Panc1 (cell line): Measurements from ENCODE around the gene CDK1. TPM values are rescaled to one million over a fixed set of nuclear protein-coding genes. Genes with fewer than 3 reads are reported as not detected.

ENCODE experiments used
- ATAC-seq: fragments of 200-7000 bp; cut with Tn5 transposase; 2 replicates; pipeline ENCODE4 v1.9.1; 2020; ENCODE audit warnings: mild to moderate bottlenecking, moderate library complexity
- BruUV-seq: library from RNA; stranded (reverse); fragments of 400-500 nt; replicated peaks from 2 replicates; lab custom pipeline; 2021; lab: Mats Ljungman, UMichigan
- CTCF ChIA-PET: fragments of 300-600 bp; sonication (Branson Sonifier 250); formaldehyde crosslinking; loops from one replicate; lab custom pipeline; 2022; ENCODE audit warnings: antibody characterized with exemption; lab: Charles Lee
- POLR2A ChIA-PET: fragments of 300-600 bp; sonication (Branson Sonifier 250); formaldehyde crosslinking; loops from one replicate; lab custom pipeline; 2022; ENCODE audit warnings: antibody characterized with exemption; lab: Charles Lee
- DNase-seq: peaks from one replicate; pipeline ENCODE4 v3.0.0-alpha.2; 2010; ENCODE audit warnings: low read depth, low spot score
- H3K27ac ChIP-seq: 2 replicates; pipeline ENCODE4 v1.5.1; 2011; ENCODE audit warnings: mild to moderate bottlenecking, low read length, inconsistent platforms
- H3K27me3 ChIP-seq: fragments of 200-500 bp; sonication (Bioruptor generic); 2 replicates; pipeline ENCODE4 v1.6.0; 2014; ENCODE audit warnings: low read length, inconsistent platforms; ENCODE audit not compliant: control insufficient read depth, insufficient read depth
- H3K36me3 ChIP-seq: fragments of 200-500 bp; sonication (Bioruptor generic); 2 replicates; pipeline ENCODE4 v1.5.1; 2014; ENCODE audit warnings: inconsistent platforms, mild to moderate bottlenecking, low read length, moderate library complexity; ENCODE audit not compliant: control insufficient read depth, insufficient read depth
- H3K4me1 ChIP-seq: 2 replicates; pipeline ENCODE4 v1.5.1; 2011; ENCODE audit warnings: inconsistent platforms, mild to moderate bottlenecking, low read length, moderate library complexity; ENCODE audit not compliant: control insufficient read depth, insufficient read depth
- H3K4me3 ChIP-seq, 2 experiments: 2 replicates each; pipeline ENCODE4 v1.5.1; 2011 to 2012; ENCODE audit warnings: low read depth in 2 of 2, low read length in 2 of 2, mild to moderate bottlenecking in 2 of 2, inconsistent platforms in 1 of 2, moderate library complexity in 1 of 2
- H3K9me3 ChIP-seq: fragments of 200-500 bp; sonication (Bioruptor generic); 2 replicates; pipeline ENCODE4 v1.5.1; 2014; ENCODE audit warnings: low read depth, mild to moderate bottlenecking, inconsistent platforms, low read length, moderate library complexity; ENCODE audit not compliant: control insufficient read depth, insufficient read depth
- POLR2AphosphoS5 ChIP-seq: IDR thresholded peaks from 2 replicates; pipeline ENCODE4 v1.6.1; 2012; ENCODE audit warnings: mild to moderate bottlenecking, low read depth, low read length, moderate library complexity
- REST ChIP-seq, 2 experiments: IDR thresholded peaks; 2 replicates each; pipeline ENCODE4 v1.6.1; 2011 to 2012; ENCODE audit warnings: low read depth in 2 of 2, control low read depth in 1 of 2, low read length in 1 of 2, mild to moderate bottlenecking in 1 of 2, moderate library complexity in 1 of 2; ENCODE audit not compliant: insufficient read depth in 1 of 2
- SIN3A ChIP-seq: IDR thresholded peaks from 2 replicates; pipeline ENCODE4 v1.6.1; 2012; ENCODE audit warnings: low read depth, mild to moderate bottlenecking, low read length, moderate library complexity, borderline replicate concordance; ENCODE audit not compliant: insufficient read depth
- TCF7L2 ChIP-seq: IDR thresholded peaks from 2 replicates; pipeline ENCODE4 v1.6.1; 2011; ENCODE audit warnings: mild to moderate bottlenecking, low read depth, low read length, inconsistent platforms
- in situ Hi-C: cut with HindIII; loops from 2 replicates; pipeline ENCODE4 v1.10.0; 2016; ENCODE audit warnings: low sequenced_read_pairs, low pct_unique_long_range_greater_than_20kb
- intact Hi-C: fragments of 100-400 bp; cut with micrococcal nuclease; formaldehyde crosslinking; loops from one replicate; pipeline ENCODE4 v1.10.0; 2022; ENCODE audit not compliant: unreplicated experiment
- total RNA-seq: library from RNA; stranded (reverse); gene quantifications from one replicate; pipeline ENCODE4 v1.2.1, GENCODE V29; 2021; ENCODE audit not compliant: unreplicated experiment
- TF ChIP-seq, protein P1 (sequence below): fragments of 450-650 bp; IDR thresholded peaks from 2 replicates; pipeline ENCODE4 v1.5.1; 2017; ENCODE audit warnings: mild to moderate bottlenecking

Gene CDK1
- total RNA-seq, 1 experiment from 2014 or later: 75.5 TPM

- no peak for DNase-seq
- Histone ChIP-seq H3K4me1 (peaks cover 28% of the 10 kb centered on the region), H3K27ac (peak overlapping the region; percentile 98), H3K27me3 (no peaks in the 10 kb centered on the region), H3K36me3 (peaks cover 34% of the 10 kb centered on the region), H3K4me3 (peak overlapping the region; percentile 77 to 80), H3K9me3 (no peaks in the 10 kb centered on the region)
- BruUV-seq: TSS peak; percentile 69
- no peak for TF ChIP-seq POLR2AphosphoS5
- TF ChIP-seq REST (IDR thresholded peaks at IDR 0.05; ENCODE audit: insufficient read depth in 1 of 2, low read depth in 2 of 2, low read length in 1 of 2): no peak
- TF ChIP-seq, protein P1, sequence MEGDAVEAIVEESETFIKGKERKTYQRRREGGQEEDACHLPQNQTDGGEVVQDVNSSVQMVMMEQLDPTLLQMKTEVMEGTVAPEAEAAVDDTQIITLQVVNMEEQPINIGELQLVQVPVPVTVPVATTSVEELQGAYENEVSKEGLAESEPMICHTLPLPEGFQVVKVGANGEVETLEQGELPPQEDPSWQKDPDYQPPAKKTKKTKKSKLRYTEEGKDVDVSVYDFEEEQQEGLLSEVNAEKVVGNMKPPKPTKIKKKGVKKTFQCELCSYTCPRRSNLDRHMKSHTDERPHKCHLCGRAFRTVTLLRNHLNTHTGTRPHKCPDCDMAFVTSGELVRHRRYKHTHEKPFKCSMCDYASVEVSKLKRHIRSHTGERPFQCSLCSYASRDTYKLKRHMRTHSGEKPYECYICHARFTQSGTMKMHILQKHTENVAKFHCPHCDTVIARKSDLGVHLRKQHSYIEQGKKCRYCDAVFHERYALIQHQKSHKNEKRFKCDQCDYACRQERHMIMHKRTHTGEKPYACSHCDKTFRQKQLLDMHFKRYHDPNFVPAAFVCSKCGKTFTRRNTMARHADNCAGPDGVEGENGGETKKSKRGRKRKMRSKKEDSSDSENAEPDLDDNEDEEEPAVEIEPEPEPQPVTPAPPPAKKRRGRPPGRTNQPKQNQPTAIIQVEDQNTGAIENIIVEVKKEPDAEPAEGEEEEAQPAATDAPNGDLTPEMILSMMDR: no peak
- no peak for TF ChIP-seq TCF7L2
- TF ChIP-seq SIN3A: no peak
- ATAC-seq: peak; percentile 22; the same call in 1 of the 2 replicates
- intact Hi-C loops: no loop called here
- POLR2A ChIA-PET: no interaction called here
- CTCF ChIA-PET: no interaction called here
- in situ Hi-C loops: no loop called here
Measured at GRCh38 chr10:60778971-60779796, 906 bp downstream of the CDK1 start.

- ChIA-PET POLR2A (no interaction called here), CTCF (no interaction called here)
- BruUV-seq: no TSS peak
- Histone ChIP-seq H3K4me1 (peaks cover 30% of the 10 kb centered on the region), H3K27ac (peak overlapping the region; percentile 98), H3K9me3 (no peaks in the 10 kb centered on the region), H3K4me3 (peak overlapping the region in 1 of 2 experiments; percentile 20; a peak in 1 of 4 replicates), H3K27me3 (no peaks in the 10 kb centered on the region), H3K36me3 (peaks cover 56% of the 10 kb centered on the region)
- ATAC-seq (no peak), DNase-seq (no peak)
- in situ Hi-C loops: no loop called here
- no peak for TF ChIP-seq TCF7L2
- no peak for TF ChIP-seq REST (IDR thresholded peaks at IDR 0.05; ENCODE audit: insufficient read depth in 1 of 2, low read depth in 2 of 2, low read length in 1 of 2)
- TF ChIP-seq, protein P1: no peak
- intact Hi-C loops: no loop called here
Measured at GRCh38 chr10:60781661-60782060, 3.4 kb downstream of the CDK1 start.
